Smooth muscle cell (in vitro differentiated cells): ENCODE data around the gene CALHM3. TPM values are rescaled to one million over a fixed set of nuclear protein-coding genes. Genes with fewer than 3 reads are reported as not detected.

Source experiments
- DNase-seq: peaks from one replicate; lab custom pipeline; 2025; ENCODE audit not compliant: unreplicated experiment; lab: John Stamatoyannopoulos, UW
- H2AFZ ChIP-seq: fragments of 200-600 bp; sonication (generic); 2 replicates; pipeline ENCODE4 v1.6.0; 2016; ENCODE audit warnings: antibody characterized with exemption, low read depth, mild to moderate bottlenecking
- H3F3A ChIP-seq: fragments of 200-600 bp; sonication (generic); 2 replicates; pipeline ENCODE4 v1.6.0; 2017; ENCODE audit warnings: antibody characterized with exemption, low read depth
- H3K27ac ChIP-seq: fragments of 200-600 bp; sonication (generic); 2 replicates; pipeline ENCODE4 v1.5.1; 2016; ENCODE audit warnings: low read depth, mild to moderate bottlenecking
- H3K27me3 ChIP-seq: fragments of 200-600 bp; sonication (generic); 2 replicates; pipeline ENCODE4 v1.6.1; 2016; ENCODE audit warnings: low read depth, mild to moderate bottlenecking
- H3K36me3 ChIP-seq: fragments of 200-600 bp; sonication (generic); 2 replicates; pipeline ENCODE4 v1.5.1; 2016; ENCODE audit warnings: low read depth
- H3K4me1 ChIP-seq: fragments of 200-600 bp; sonication (generic); 2 replicates; pipeline ENCODE4 v1.5.1; 2016; ENCODE audit warnings: low read depth
- H3K4me2 ChIP-seq: fragments of 200-600 bp; sonication (generic); 2 replicates; pipeline ENCODE4 v1.6.0; 2016; ENCODE audit warnings: mild to moderate bottlenecking
- H3K4me3 ChIP-seq: fragments of 200-600 bp; sonication (generic); 2 replicates; pipeline ENCODE4 v1.5.1; 2016; ENCODE audit warnings: mild to moderate bottlenecking
- H3K79me2 ChIP-seq: fragments of 200-600 bp; sonication (generic); 2 replicates; pipeline ENCODE4 v1.6.0; 2016; ENCODE audit warnings: low read depth, mild to moderate bottlenecking
- H3K9ac ChIP-seq: fragments of 200-600 bp; sonication (generic); 2 replicates; pipeline ENCODE4 v1.6.0; 2016; ENCODE audit warnings: low read depth
- H3K9me3 ChIP-seq: fragments of 200-600 bp; sonication (generic); replicated peaks from 2 replicates; pipeline ENCODE4 v1.5.1; 2016; ENCODE audit warnings: low read depth
- H4K20me1 ChIP-seq: fragments of 200-600 bp; sonication (generic); 2 replicates; pipeline ENCODE4 v1.6.0; 2016; ENCODE audit warnings: low read depth
- CTCF ChIP-seq: fragments of 200-600 bp; sonication (generic); IDR thresholded peaks from 2 replicates; pipeline ENCODE4 v1.5.1; 2017; ENCODE audit warnings: borderline replicate concordance, mild to moderate bottlenecking, antibody characterized with exemption; ENCODE audit not compliant: insufficient read depth, poor library complexity, severe bottlenecking
- WGBS: methylation state at CpG from one replicate; pipeline ENCODE4 v1.1.7; 2016; ENCODE audit warnings: low lambda C conversion rate; 5-methylcytosine and 5-hydroxymethylcytosine counted together
- polyA plus RNA-seq: library from polyadenylated mRNA; unstranded; fragments of >200 nt; fragmentation: Nextera tagmentation; extraction: Ambion mirVana; gene quantifications from 2 replicates; pipeline ENCODE4 v1.2.1, GENCODE V29; 2016
- total RNA-seq: library from RNA; depleted of rRNA; stranded (reverse); fragments of >200 nt; gene quantifications from 2 replicates; pipeline ENCODE4 v1.2.3, GENCODE V29; 2014

The CALHM3 gene
- total and polyA plus RNA-seq, 2 experiments from 2014 or later, result not detected

- no peak overlapping the region for H3K9ac ChIP-seq
- no peaks in the 10 kb centered on the region for H3K9me3 ChIP-seq
- DNase-seq, result no peak
- H2AFZ ChIP-seq, result no peak overlapping the region
- no peak for TF ChIP-seq CTCF
- no peaks in the 10 kb centered on the region for H3K79me2 ChIP-seq
- no peak overlapping the region for H3K4me2 ChIP-seq
- H3K4me1 ChIP-seq, result peaks cover 6% of the 10 kb centered on the region
- no peaks in the 10 kb centered on the region for H3F3A ChIP-seq
- no peaks in the 10 kb centered on the region for H3K36me3 ChIP-seq
- no peak overlapping the region for H3K4me3 ChIP-seq
- H3K27ac ChIP-seq, result no peak overlapping the region
- H4K20me1 ChIP-seq, result no peaks in the 10 kb centered on the region
- WGBS, result 88% methylated on average over 2 of the region's 2 CpGs
- no peaks in the 10 kb centered on the region for H3K27me3 ChIP-seq
Measured at GRCh38 chr10:103472005-103472404, 7.0 kb downstream of the CALHM3 start.

- no peak overlapping the region for H3K27ac ChIP-seq
- no peaks in the 10 kb centered on the region for H3K27me3 ChIP-seq
- no peaks in the 10 kb centered on the region for H3K79me2 ChIP-seq
- peak overlapping the region; percentile 17 for H3K4me2 ChIP-seq
- no peak for DNase-seq
- H3F3A ChIP-seq, result no peaks in the 10 kb centered on the region
- no peak for TF ChIP-seq CTCF
- H4K20me1 ChIP-seq, result no peaks in the 10 kb centered on the region
- H3K4me3 ChIP-seq, result no peak overlapping the region
- WGBS, result 60% methylated on average over 14 of the region's 14 CpGs
- no peaks in the 10 kb centered on the region for H3K36me3 ChIP-seq
- H3K9ac ChIP-seq, result no peak overlapping the region
- H3K4me1 ChIP-seq, result peaks cover 3% of the 10 kb centered on the region
- H3K9me3 ChIP-seq, result no peaks in the 10 kb centered on the region
- H2AFZ ChIP-seq, result no peak overlapping the region
Measured at GRCh38 chr10:103470761-103471653, 8.0 kb downstream of the CALHM3 start.

- Histone ChIP-seq H4K20me1 (no peaks in the 10 kb centered on the region), H3K9me3 (no peaks in the 10 kb centered on the region), H3K4me3 (no peak overlapping the region), H3K79me2 (no peaks in the 10 kb centered on the region), H3F3A (no peaks in the 10 kb centered on the region), H3K4me2 (no peak overlapping the region), H3K9ac (no peak overlapping the region), H3K4me1 (peaks cover 3% of the 10 kb centered on the region), H3K27me3 (no peaks in the 10 kb centered on the region), H3K36me3 (no peaks in the 10 kb centered on the region), H2AFZ (no peak overlapping the region), H3K27ac (no peak overlapping the region)
- no peak for DNase-seq
- no peak for TF ChIP-seq CTCF
- WGBS, result 88% methylated on average over 5 of the region's 5 CpGs
Measured at GRCh38 chr10:103469201-103469600, 9.8 kb downstream of the CALHM3 start.

GRCh38 chr10:103467406-103467805, 11.6 kb downstream of the CALHM3 start:
- Histone ChIP-seq H3K9me3 (no peaks in the 10 kb centered on the region), H3K27ac (no peak overlapping the region), H3K4me2 (no peak overlapping the region), H2AFZ (no peak overlapping the region), H3K4me1 (peaks cover 3% of the 10 kb centered on the region), H3K4me3 (no peak overlapping the region), H3K27me3 (no peaks in the 10 kb centered on the region), H3K79me2 (no peaks in the 10 kb centered on the region), H4K20me1 (no peaks in the 10 kb centered on the region), H3K9ac (no peak overlapping the region), H3F3A (no peaks in the 10 kb centered on the region), H3K36me3 (no peaks in the 10 kb centered on the region)
- DNase-seq, result no peak
- WGBS, result 91% methylated on average over 7 of the region's 7 CpGs
- no peak for TF ChIP-seq CTCF
